NOMO-1 treated with dmso at 0.1 percent for 144 hours (cell line): ENCODE measurements around the gene HJV.

Experiments
- DNase-seq: peaks from one replicate; lab custom pipeline; 2025; ENCODE audit not compliant: unreplicated experiment; lab: John Stamatoyannopoulos, UW

Gene HJV

DNA sequence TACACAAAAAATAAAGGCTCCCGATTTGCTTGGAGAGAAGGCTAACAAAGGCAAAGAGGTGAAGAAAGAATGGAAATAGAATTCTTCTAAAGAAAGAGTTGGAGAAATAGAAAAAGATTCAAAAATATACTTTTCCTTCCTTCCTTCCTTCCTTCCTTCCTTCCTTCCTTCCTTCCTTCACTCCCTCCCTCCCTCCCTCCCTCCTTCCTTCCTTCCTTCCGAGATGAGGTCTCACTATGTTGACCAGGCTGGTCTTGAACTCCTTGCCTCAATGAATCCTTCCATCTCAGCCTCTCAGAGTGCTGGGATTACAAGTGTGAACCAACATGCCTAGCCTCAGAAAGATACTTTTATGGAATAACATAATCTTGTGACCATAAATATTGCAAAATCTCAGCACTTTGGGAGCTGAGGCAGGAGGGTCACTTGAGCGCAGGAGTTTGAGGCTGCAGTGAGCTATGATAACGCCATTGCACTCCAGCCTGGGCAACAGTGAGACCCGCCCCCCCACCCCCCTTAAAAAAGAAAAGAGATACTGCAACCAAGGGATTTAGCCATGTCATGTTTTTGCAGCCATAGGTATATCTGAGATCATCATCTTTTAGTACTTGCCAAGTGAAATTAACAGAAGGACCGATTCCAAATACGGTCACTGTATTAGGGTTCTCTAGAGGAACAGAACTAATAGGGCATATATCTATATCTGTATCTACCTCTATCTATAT is 1.0 kb upstream of the HJV start:
- DNase-seq = no peak

- DNase-seq = no peak
Measured at GRCh38 chr1:146021050-146021445, 487 bp downstream of the HJV start.

- DNase-seq = peak; percentile 60
Measured at GRCh38 chr1:146020058-146021049, 1.2 kb downstream of the HJV start.

- DNase-seq = no peak
Measured at GRCh38 chr1:146019231-146020057, 2.1 kb downstream of the HJV start.

- no peak for DNase-seq
Measured at GRCh38 chr1:146016891-146017290, 4.6 kb downstream of the HJV start.

DNA sequence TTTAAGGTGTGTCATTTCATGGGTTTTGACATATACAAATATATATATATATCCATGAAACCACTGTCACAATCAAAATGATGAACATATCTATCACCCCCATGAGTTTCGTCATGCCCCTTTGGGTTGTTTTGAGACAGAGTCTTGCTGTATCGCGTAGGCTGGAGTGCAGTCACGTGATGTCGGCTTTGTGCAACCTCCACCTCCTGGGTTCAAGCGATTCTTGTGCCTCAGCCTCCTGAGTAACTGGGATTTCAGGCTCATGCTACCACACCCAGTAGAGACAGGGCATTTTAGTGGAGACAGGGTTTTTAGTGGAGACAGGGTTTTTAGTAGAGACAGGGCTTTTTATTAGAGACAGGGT is 8.0 kb downstream of the HJV start:
- no peak for DNase-seq

DNA sequence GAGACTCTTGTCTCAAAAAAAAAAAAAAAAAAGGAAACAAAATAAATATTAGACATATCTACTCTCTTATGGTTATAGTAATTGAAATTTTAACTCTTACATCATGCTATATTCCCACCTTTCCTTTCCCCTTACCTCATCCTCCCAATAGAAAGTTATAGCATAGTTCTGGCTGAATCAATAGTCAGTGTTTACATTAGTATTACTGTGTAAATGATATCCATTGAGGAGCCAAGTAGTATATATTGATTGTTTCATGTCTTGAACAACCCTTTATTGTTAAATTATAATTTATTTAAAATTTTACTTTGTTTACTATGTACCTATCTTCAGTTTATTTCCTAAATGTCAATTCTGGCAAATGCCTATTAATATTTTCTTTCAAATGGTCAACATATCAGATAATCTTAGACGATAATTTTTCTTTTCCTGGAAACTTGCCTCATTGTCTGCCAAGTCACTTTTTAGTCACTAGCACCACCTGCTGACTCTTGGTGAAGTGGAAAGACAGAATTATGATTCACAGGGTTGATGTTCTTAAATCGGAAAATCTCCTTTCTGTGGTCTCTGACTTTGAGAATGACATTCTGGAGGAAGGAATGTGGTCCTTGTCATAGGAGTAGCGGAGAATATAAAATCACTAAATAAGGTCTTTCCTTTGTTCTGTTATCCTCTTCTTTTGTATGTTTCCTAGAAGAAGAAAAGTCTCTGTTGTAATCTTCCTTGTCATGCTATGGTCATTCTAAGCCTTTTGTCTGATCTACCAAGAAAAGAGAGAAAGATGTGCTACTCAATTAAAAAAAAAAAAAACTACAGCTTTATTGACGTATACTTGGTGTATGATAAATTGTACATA is 8.6 kb downstream of the HJV start:
- DNase-seq = no peak

GRCh38 chr1:146010126-146010738 is 11.3 kb downstream of the HJV start:
- DNase-seq = no peak

DNA sequence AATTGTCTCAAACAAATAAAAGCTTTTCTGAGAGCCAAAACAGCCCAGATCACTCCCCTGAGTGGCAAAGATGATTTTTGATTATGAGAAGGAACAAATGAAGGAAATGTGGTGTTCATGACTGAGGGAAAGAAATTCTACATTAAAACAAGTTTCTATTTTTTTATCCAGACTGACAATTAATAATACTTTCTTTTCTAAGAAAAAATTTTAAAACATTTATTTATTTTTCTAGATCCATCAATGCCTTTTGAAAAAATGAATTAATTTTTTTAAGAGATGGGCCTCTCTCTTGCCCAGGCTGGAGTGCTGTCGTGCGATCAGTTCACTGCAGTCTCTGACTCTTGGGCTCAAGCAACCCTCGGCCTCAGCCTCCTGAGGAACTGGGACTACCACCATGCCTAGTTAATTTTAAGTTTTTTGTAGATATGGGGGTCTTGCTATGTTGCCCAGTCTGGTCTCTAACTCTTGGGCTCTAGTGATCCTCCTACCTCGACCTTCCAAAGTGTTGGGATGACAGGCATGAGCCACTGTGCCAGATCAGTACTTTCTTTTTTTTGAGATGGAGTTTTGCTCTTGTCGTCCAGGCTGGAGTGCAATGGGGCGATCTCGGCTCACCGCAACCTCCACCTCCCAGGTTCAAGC is 13.9 kb downstream of the HJV start:
- DNase-seq = no peak

- no peak for DNase-seq
Measured at GRCh38 chr1:146001709-146002108, 19.8 kb downstream of the HJV start.

DNA sequence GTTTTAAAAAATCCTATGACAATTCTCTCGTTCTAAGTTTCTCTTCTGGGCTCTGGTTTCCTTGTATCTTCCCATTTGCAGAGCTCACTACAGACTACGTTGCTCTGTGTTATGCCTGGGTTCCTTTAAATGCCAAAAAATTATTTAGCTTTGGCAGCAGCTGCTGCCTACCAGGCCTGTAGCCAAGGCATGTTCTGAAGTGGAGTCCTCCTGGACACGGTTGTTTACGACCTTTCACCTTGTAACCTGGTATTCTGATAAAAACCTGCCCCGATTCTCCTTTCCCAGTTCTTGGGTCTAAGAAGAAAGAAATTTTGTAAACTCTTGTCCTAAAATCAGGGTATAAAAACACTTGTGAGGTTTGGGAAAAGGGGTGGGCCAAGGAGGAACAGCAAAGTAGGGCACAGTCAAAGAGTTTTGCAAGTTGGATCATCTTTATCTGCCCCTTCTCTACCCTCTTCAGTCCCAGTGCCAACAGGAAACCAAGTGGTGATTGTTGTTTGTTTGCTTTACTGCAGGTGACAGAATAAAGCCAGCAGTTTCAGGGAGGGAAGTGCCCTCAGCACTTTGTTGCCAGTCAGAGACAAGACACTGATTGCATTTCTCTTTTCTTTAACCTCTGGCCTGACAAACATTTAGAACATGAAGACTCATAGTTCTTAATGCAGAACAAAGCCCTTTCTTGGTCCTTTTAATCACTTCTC is 22.1 kb downstream of the HJV start:
- no peak for DNase-seq

- DNase-seq = no peak
Measured at GRCh38 chr1:145997718-145998023, 23.9 kb downstream of the HJV start.

DNA sequence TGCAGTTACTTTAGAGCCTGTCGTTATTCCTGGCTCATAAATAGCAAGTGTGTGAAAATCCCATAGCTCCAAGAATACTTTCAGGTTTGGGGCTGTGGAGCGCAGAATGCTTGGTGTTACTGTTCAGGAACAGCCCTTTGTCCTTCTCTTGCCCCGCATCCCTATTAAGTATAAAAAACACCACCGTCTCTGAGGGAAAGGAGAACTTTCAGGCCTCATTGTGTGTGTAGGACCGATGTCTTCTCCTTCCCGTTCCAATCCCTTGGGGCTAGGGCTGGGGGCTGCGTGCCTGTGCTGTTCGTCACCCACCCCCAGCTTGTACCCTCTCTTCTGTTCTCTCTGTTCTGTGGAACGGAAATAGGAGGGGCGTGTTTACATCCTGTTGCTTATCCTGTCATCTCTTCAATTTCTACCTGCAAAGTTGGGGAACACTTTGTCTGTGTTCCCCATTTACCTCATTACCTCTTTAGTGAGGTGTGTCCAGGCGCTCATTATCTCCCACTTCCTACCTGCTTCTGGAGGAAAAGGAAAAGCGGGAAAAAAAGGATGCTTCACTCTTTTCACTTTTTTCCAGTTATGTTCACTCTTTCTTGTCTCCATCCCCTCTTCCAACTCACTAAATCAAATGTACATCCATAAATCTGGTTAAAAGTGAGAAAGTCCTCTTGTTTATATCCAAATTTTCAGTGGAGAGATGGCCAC is 24.4 kb downstream of the HJV start:
- DNase-seq = no peak

DNA sequence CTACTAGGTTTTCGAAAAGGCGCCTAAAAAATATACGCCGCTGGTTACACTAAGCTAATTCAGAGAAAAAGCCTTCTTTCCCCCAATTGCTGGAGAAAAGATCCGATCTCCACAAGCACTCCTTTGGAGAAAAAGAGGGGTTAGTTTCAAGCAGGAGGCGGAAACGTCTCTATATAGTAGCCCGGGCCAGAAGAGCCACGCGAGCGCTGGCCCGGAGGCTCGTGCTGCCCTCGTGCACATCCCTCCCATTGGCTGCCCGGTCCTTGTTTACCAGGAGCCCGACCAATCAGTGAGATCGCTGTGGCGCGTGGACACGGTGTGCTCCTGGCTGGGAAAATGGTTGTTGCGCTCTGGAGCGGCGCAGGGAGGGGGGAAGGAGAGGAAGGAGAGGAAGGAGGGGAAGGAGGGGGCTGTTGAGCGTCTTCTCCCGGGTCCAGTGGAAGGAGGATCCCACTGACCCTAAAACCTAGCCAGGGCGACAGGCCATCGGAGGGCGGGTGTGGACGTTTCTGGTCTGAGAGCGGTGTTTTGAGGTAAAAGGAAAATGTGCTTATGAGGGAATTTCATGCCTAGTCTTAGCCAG is 25.0 kb downstream of the HJV start, which contains the start of gene TXNIP:
Gene TXNIP, minus strand, starts transcription at position 147 of the 583 bp plus-strand sequence. CDS start 313 bp downstream, outside the sequence.
- peak; percentile 92 for DNase-seq

DNA sequence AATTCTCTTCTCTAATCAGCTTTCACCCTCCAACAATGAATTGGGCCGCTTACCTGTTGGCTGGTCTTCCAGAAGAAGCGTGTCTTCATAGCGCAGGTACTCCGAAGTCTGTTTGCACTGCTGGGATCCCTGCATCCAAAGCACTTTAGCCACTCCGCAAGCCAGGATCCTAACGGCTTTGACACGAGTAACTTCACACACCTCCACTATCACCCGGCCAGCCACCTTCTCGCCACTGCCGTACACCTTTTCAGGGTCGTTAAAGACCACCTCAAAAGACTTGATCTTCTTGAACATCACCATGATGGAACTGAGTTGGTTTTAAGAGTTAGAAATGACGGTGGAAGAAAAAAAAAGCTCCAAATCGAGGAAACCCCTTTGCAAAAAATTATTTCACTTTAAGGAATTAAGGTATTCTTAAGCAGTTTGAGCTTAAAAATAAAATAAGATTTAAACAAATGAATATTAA is 25.5 kb downstream of the HJV start:
- no peak for DNase-seq

- no peak for DNase-seq
Measured at GRCh38 chr1:145995148-145995881, 26.2 kb downstream of the HJV start.
